Keratinocyte (primary cell): ENCODE data around the gene PLEKHS1.

Experiments
- CTCF ChIP-seq, 3 experiments: IDR thresholded peaks in 1 of 3; conservative IDR thresholded peaks in 1 of 3; optimal IDR thresholded peaks in 1 of 3; 2 replicates in 2 of 3; 3 replicates in 1 of 3; pipeline versions ENCODE3 to v1.5.1; 2011; ENCODE audit warnings: low read length in 3 of 3, mild to moderate bottlenecking in 3 of 3, moderate library complexity in 2 of 3, control low read depth in 1 of 3, inconsistent platforms in 1 of 3; ENCODE audit not compliant: insufficient read depth in 2 of 3; ENCODE audit errors: extremely low read depth in 1 of 3
- EZH2 ChIP-seq: IDR thresholded peaks from one replicate; pipeline ENCODE4 v1.6.1; 2012; ENCODE audit warnings: inconsistent platforms, mild to moderate bottlenecking, low read length, moderate library complexity

GRCh38 chr10:113704637-113705343 lies 46.7 kb upstream of the PLEKHS1 start:
- TF ChIP-seq CTCF (optimal IDR thresholded peaks at IDR 0.05 in 1 of 3, IDR thresholded peaks at IDR 0.05 in 1 of 3, conservative IDR thresholded peaks at IDR 0.05 in 1 of 3; ENCODE audit: extremely low read depth in 1 of 3, insufficient read depth in 2 of 3, low read length in 3 of 3) = peak; percentile 51 to 60 (median 56)
- no peak for TF ChIP-seq EZH2
